GM18499 (cell line): ENCODE results near the gene PMEL.
"Not testable (repeated sequence)": the region's sequence is repeated elsewhere in the genome, so short reads cannot be mapped to it uniquely, and the experiment has no call there.

Experiments
- ATAC-seq: cut with Tn5 transposase; IDR thresholded peaks from one replicate; pipeline ENCODE4 v1.9.1; 2021; ENCODE audit warnings: moderate number of reproducible peaks; ENCODE audit not compliant: insufficient read depth, unreplicated experiment

Gene PMEL

GRCh38 chr12:55925870-55926737 is 39.7 kb downstream of the PMEL start:
- no peak for ATAC-seq

- no peak for ATAC-seq
Observed at GRCh38 chr12:55925371-55925770, 40.5 kb downstream of the PMEL start.

DNA sequence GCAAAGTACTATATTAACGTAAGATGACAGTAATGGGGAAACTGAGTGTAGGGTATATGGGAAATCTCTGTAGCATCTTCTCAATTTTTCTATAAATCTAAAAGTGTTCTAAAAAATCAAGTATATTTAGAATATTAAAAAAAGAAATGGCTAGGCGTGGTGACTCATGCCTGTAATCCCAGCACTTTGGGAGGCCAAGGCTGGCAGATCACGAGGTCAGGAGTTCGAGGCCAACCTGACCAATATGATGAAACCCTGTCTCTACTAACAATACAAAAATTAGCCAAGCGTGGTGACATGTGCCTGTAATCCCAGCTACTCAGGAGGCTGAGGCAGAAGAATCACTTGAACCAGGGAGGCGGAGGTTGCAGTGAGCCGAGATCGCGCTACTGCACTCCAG is 42.2 kb downstream of the PMEL start:
- not testable (repeated sequence) for ATAC-seq

GRCh38 chr12:55922126-55922525 is 43.7 kb downstream of the PMEL start:
- no peak for ATAC-seq

DNA sequence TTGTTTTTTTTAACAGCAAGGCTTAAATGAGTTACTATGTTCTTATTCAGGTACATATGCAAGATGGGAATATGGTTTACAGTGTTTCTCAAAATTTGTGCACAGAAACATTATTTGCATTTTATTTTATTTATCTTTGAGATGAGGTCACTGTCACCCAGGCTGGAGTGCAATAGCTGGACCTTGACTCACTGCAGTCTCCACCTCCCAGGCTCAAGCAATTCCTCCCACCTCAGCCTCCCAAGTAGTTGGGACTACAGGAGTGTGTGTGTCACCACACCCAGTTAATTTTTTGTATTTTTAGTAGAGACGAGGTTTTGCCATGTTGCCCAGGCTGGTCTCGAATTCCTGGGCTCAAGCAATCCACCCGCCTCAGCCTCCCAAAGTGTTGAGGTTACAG is 46.8 kb downstream of the PMEL start:
- not testable (repeated sequence) for ATAC-seq

DNA sequence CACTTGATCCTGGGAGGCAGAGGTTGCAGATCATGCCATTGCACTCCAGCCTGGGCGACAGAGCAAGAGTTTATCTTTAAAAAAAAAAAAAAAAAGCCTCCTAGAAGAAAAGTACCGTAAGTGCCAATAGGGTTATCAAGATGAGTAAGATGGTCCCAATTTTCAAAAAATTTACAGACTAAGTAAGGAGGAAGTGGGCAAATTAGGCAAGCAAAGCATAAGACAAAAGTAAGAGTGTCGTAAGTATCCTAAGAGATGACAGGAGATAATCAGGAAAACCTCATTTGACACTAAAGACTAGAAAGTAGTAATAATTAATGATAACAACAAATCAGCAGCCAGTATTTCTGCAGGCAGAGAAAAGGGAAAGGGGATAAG is 50.4 kb downstream of the PMEL start:
- ATAC-seq: no peak

GRCh38 chr12:55912908-55913307 is 52.9 kb downstream of the PMEL start:
- ATAC-seq: no peak

DNA sequence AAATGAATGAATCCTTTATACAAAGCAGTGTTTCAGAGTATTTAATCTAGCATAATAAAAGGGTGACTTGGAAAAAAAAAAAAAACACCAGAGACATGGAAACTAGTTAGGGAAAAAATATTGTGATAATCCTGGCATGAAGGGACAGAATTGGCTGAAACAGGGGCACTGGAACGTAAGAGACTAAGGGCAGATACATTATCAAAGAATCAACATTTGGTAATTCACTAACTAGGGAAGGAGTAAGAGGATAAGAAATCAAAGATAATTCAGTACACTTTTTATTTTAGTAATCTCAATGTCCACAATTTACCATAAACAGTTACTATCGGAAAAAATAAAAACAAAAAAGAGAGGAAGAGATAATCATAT is 56.3 kb downstream of the PMEL start:
- no peak for ATAC-seq

DNA sequence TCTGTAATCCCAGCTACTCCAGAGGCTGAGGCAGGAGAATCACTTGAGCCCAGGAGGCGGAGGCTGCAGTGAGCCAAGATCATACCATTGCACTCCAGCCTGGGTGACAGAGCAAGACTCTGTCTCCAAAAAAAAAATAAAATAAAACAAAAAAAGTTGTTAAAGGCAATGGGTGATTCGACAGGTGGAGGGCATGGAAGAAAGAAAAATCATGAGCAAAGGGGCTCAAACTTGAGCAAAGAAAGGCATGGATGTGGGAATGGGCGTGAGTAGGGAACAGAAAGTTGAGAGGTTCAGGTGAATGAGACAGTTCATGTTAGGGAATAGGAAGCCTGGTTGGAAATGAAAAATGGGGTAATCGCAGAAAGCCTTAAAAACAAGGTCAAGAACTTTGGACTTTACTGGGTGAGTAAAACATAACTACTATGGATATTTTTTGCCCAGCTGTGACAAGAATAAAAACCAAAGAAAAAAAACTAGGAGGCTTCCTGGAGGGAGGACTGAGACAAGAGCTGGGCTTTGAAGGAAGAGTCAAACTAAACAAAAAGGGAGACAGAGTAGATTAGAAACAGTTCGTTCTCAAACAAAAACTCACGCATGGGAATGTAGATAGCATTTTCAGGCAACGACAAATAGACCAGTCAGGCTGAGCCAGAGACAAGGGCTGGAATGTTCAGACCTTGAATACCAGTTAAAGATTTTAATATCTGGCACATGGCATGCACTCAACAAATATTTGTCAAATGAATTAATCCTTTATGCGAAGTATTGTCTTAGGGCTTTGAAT is 56.9 kb downstream of the PMEL start:
- ATAC-seq: no peak

- no peak for ATAC-seq
Observed at GRCh38 chr12:55906056-55906455, 59.8 kb downstream of the PMEL start.
